ENCODE results near the gene CPA2.

GRCh38 chr7:130274983-130275591 lies 8.4 kb downstream of the CPA2 start:
- TF ChIP-seq CTCF (IDR thresholded peaks at IDR 0.05; ENCODE audit: low read depth, low read length) (no peak), POLR2A (IDR thresholded peaks at IDR 0.05; ENCODE audit: extremely low read depth, insufficient read length) (no peak), MYC (IDR thresholded peaks at IDR 0.05; ENCODE audit: low read depth, low read length) (no peak), MAX (IDR thresholded peaks at IDR 0.05; ENCODE audit: low read depth, low read length) (no peak)
